HG02938 (cell line): Measurements from ENCODE around the gene ANKMY1.
A peak's percentile ranks its signal among the peaks of the same experiment; 100 is the strongest.

Source experiments
- ATAC-seq: cut with Tn5 transposase; IDR thresholded peaks from one replicate; pipeline ENCODE4 v1.9.1; 2021; ENCODE audit warnings: mild to moderate bottlenecking, moderate library complexity; ENCODE audit not compliant: unreplicated experiment

ANKMY1 gene

DNA sequence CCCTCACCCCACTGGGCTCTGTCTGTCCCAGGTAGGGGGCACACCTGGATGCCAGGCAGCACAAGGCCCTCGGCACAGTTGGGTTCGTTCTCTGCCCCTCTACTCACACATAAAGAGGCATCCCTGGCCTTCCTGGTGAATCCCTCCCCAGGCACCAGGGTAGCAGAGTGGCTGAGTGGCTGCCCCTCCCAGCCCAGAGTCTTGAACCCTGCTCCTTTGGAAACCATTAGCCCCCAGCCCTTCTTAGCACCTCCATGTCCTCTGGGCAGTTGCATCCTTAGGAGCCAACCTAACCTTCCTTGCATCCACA lies 120.3 kb downstream of the ANKMY1 start:
- no peak for ATAC-seq

DNA sequence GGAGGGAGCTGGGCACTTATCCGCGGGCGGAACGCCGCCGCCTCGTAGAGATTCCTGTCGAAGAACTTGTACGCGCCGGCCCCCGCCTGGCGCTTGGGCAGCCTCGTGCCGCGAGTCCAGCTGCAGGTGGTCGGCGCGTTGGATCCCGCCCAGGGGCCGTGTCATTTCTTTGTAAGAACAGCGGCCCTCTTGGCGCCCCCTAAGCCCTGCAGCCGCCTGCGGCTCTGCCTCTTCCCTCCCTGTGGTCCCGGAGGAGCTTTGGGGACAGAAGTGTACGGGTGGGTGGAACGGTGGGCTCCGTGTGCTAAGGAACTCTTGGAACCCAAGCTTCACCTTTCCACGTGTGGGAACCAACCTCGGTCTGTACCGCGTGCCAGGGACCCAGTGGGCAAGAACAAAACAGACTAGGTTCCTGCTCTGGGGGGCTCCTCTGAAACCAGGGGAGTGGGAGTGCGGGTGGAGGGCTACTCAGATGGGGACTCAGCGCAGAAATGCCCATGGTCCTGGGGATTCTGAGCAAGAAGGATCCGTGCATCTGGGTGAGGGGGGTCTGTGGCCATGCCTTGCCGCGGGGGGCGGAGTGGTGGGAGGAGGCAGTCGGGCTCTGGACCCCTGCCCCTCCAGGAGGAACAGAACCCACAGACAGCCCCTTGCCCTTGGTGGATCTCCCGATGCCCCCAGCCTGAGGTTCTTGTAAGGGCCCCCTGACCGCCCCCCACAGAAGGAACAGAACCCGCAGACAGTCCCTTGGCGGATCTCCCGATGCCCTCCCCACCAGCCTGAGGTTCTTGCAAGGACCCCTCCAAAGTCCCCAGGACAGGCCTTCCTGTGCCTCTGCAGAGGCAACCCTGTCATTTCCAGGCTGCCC lies 120.9 kb downstream of the ANKMY1 start:
- no peak for ATAC-seq

DNA sequence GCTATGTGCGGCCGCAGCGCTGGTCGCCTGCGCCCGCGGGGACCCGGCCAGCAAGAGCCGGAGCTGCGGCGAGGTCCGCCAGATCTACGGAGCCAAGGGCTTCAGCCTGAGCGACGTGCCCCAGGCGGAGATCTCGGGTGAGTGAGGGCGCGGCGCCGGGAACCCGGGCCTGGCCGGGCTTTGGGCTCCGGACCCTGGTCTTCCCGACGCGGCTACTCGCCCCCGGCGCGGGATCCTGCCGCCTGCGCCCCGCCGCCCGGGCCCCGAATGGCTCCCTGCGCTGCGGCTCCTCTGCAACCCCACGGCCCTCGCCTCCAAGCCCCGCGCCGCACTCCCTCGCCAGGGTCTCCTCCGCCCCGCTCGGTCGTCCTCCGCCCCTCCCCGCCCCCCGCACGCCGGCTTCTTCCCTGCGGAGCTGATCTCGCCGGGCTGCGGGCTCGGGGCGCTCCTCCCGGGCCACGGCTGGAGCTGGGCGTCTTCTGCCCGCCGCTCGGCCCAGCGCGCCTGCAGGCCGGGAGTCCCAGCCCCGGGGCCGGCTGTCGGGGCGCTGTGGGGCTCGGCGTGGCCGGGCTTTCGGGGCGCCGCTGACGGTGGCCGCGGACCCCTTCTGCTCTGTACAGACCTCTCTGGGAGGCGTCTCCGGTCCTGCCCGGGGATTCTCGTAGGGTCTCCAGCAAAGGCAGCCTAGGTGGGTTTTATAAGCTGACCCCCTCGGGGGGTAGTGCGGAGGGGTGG lies 121.7 kb downstream of the ANKMY1 start:
- ATAC-seq, result no peak

DNA sequence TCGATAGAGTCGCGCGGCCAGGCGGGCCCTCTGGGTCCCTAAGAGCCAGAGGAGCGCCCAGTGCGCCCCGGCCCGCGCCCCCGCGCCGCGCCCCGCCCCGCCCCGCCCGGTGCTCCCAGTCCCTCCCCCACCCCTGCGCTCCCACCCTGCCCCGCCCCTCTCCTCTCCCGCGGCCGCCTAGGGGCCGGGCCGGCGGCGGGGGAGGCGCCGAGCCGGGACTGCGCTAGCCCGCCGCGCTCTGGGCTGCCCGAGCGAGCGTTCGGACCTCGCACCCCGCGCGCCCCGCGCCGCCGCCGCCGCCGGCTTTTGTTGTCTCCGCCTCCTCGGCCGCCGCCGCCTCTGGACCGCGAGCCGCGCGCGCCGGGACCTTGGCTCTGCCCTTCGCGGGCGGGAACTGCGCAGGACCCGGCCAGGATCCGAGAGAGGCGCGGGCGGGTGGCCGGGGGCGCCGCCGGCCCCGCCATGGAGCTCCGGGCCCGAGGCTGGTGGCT lies 122.3 kb downstream of the ANKMY1 start, which contains the start of gene GPC1:
GPC1 (plus strand) TSS at position 207 of the 491 bp plus-strand sequence; CDS start at position 463, 256 bp downstream.
- ATAC-seq, result peak; percentile 40

DNA sequence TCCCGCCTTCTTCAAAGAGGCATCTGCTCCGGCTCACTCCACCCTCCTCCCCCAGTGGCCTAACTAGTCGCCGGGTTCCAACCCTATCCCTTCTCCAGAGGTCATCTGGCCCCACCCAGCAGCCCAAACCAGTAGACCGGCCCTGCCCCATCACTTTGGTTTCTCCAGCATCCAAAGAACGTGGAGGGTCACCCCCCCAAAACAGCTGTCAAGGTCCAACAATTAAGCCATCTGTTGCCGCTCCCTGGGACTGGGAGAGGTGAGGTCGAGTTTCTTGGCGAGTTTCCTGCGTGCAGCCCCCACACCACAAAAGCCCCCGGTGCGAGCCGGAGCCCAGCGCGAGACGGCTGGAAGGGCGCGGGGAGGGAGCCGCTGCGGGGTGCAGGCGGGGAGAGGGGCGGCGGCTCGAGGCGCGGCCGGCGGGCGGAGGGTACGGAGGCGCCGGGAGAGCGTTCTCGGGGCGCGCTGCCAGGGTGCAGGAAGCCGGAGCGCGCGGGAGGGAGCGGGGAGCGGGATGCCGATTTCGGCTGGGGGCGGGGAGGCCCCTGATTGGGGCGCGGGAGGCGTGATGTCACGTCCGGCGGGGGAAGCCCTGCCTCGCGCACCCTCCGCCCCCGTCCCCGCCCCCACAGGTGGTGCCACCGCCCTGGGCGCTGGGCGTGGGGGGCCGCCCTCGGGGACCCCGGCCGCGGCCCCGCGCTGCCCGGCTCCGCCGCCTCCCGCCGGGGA lies 122.9 kb downstream of the ANKMY1 start:
- ATAC-seq, result peak; percentile 60

DNA sequence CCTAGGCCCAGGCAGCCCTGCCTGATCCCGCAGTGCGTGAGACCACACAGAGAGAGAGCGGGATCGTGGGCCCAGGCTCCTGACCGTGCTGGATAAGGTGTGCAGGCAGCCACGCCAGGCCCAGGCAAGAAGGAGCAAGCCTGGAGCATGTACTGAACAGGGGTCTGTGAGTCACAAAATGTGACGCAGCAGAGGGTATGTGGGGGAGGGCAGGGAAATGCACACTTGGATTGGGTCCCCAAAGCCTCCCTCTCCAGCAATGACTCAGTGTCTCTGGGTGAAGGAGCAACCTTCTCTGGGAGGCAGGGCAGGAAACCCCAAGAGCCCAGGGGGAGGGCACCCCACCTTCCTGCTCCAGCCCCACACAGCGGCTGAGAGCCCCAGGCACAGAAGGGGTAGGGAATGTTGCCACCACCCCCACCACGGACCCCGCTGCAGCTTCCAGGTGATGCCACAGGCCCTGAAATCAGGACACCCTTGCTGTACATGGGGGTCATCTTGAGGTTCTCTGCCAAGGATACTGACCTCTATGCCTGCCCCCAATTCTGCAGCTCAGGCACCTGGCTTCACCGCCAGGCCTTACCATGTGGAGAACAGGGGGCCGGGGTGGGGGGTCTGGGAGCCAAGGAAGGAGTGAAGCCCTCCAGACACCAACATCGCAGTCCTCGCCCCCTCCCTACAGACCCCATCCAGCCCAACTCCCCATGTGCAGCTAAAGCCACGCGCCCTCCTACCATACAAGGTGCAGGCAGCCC lies 123.6 kb downstream of the ANKMY1 start:
- ATAC-seq, result no peak

DNA sequence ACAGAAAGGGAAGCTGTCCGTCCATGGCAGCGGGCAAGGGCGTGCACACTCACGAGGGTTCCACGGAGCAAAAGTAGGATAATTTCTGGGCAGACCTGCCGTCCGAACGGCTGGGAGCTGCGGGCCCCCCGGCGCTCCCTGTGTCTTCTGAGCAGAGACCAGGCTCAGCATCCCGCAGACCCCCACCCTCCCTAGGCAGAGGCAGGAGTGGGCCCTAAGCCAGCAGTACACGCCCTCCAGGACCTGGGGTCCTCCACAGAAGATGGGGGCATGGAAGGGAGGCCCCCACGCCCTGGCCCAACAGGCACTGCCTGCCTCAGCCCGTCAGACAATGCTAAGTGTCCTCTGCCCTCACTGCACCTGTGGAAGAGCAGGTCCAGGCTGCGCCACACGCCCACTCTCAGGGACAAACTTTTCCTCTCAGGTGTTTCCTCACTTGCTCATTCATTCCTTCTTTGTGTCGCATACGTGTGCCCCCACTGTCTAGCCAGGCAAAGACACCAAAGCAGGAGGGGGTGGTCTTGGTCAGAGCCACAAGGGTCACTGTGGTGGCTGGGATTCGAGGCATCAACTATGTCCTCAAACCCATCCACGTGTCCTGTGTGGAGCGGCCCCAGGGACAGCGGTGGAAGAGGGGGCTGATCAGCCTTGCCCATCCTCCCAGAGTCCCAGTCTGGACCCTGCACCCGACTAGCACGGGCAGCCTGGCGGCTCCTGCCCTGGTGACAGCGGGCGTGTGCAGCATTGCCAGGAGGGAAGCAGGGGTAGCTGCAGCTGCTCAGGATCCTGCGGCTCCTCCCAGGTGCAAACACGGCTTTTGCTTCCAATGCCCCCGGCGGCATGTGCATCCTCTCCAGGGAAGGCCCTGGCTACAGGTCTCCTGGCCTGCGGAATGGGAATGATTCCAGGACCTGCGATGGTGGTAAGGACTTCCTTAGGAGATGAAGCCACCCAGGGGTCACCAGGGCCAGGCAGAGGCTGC lies 124.7 kb downstream of the ANKMY1 start:
- ATAC-seq, result no peak

DNA sequence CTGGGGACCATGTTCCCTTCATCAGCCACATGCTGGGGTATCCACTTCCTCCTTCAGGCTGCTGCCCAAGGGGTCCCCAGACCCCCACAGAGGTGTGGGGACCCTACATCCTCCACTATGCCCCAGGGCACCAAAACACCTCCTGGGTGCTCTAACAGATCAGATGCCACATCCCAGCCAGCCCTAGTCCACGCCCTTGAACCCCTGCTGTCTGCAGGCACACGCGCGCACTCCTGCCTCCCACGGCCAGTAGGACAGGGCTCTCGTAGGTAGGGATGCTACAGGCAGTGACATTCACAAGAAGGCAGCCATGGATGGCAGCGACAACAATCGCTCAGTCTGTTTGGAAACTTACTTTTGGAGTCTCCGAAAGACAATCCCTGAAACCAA lies 125.4 kb downstream of the ANKMY1 start:
- ATAC-seq, result no peak

DNA sequence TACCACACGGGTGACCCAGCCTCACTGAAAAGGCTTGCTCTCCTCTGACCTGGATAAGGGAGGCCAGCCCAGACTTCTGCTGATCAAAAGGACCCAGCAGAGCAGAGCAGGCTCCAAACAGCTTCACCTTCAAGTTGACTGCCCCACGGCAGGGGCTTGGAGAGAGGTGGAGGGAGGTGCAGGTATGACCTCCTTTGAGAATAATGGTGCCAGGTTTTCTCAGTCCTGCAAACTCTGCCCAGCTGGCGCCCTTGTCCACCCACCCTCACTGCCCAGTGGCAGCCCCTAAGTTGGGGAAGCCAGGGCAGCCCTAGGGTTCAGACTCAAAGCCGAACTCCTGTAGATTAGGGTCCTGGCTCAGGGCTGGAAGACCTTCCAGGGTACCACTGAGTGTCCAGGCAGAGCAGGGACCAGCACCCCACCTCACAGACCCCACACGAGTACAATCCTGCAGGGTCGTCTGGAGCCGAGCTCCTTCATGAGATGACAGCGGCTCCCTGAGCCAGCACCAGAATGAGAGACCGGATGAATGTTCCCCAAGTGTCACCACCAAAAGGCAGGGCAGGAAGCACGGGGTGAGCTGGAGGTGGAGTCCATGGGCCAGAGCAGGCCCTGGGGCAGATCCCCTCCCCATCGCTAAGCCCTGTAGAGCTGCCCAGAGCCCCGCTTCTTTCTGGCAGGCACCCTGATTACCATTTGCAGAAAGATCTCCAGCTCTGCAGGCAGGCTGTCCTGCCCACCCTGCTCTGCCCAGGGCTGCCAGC lies 125.9 kb downstream of the ANKMY1 start:
- ATAC-seq, result no peak

DNA sequence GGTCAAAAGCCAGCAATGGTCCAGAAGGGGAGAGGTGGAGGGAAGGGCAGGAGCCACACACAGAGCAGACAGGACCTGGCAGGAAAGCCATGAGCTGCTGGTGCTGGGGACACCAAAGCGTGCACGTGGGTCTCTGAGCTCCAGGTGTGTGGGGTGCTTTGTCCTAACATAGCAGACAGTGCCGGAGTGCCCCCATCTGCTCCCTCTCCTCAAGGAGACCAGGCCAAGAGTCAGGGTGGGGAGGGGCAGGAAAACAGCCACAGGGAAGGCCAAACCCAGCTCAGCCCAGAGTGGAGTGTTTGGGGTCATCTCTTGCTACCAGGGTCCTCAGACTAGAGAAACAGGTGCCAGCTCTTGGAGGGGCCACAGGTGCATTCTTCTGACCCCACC lies 126.5 kb downstream of the ANKMY1 start:
- no peak for ATAC-seq

DNA sequence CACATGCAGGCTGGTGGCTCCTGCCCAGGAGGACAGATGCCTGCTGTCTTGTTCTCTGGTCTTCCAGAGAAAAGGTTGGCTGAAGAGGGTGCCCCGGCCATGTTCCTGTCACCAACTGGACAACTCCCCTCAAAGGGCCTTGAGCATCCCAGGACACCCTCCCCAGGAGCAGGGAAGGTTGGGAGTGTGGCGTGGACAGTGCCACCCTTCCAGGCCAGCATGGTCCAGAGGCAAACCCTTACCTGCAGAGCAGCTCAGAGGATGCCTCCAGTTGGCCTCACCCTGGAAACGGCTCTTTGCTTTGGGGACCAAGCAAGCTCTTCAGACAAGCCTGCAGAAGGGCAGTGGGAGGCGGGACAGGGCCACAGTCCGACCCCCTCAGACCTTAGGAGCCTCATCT lies 127.2 kb downstream of the ANKMY1 start:
- ATAC-seq, result no peak

DNA sequence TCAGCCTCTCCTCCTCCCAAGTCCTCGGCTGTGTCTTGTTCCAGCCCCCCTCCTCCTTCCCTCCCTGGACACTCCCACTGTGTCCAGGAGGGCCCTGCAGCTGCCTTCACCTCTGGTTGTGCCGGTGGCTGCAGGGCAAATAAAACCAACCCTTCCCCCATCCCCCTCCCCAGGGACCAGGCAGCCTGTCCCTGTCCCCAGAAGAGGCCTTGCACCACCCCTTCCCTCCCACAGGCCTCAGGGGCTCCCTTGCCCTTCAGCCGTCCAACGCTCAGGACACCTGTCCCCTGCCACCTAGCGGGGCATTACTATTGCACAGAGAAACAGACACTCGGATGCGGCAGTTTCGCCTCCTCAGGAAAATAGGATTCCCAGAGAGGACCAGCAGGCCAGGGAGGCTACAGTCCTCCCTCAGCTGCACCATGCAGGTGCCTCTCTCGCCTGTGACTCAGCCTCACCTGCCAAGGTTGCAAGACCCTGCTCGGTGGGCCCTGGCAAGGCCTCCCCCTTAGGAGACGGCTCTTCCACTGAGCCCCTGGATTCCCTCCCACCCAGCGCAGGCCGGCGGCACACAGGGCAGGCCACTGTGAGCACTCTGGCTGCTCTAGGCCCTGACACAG lies 127.8 kb downstream of the ANKMY1 start:
- ATAC-seq, result no peak
